22Rv1 (cell line): Measurements from ENCODE around the gene NPIPB8.
"Not testable (repeated sequence)": the region's sequence is repeated elsewhere in the genome, so short reads cannot be mapped to it uniquely, and the experiment has no call there.

Experiments
- ZFX ChIP-seq: fragments of 450-650 bp; IDR thresholded peaks from 2 replicates; pipeline ENCODE4 v1.6.1; 2017; ENCODE audit warnings: antibody characterized with exemption, borderline replicate concordance
- TF ChIP-seq, protein P1 (sequence below): fragments of 450-650 bp; IDR thresholded peaks from 2 replicates; pipeline ENCODE4 v1.5.1; 2017; ENCODE audit warnings: mild to moderate bottlenecking

DNA sequence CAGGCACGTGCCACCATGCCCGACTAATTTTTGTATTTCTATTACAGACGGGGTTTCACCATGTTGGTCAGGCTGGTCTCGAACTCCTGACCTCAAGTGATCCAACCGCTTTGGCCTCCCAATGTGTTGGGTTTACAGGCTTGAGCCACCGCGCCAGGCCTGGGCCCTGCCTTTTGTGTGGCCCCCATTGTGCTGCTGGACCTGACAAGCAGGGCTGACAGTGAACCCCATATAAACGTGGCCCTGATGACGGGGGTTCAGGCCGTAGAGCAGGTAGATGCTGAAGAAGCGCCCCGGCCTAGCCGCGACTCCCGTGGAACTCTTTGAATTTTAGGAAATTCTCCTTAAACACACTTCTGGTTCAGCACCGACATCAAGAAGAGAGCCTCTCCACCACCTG lies 23.3 kb upstream of the NPIPB8 start:
- TF ChIP-seq, protein P1, sequence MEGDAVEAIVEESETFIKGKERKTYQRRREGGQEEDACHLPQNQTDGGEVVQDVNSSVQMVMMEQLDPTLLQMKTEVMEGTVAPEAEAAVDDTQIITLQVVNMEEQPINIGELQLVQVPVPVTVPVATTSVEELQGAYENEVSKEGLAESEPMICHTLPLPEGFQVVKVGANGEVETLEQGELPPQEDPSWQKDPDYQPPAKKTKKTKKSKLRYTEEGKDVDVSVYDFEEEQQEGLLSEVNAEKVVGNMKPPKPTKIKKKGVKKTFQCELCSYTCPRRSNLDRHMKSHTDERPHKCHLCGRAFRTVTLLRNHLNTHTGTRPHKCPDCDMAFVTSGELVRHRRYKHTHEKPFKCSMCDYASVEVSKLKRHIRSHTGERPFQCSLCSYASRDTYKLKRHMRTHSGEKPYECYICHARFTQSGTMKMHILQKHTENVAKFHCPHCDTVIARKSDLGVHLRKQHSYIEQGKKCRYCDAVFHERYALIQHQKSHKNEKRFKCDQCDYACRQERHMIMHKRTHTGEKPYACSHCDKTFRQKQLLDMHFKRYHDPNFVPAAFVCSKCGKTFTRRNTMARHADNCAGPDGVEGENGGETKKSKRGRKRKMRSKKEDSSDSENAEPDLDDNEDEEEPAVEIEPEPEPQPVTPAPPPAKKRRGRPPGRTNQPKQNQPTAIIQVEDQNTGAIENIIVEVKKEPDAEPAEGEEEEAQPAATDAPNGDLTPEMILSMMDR, result not testable (repeated sequence)
- not testable (repeated sequence) for TF ChIP-seq ZFX
